GM19324 (cell line): ENCODE results near the gene NSG1.

Source experiments
- ATAC-seq: cut with Tn5 transposase; IDR thresholded peaks from one replicate; pipeline ENCODE4 v1.9.1; 2021; ENCODE audit warnings: mild to moderate bottlenecking, moderate library complexity; ENCODE audit not compliant: unreplicated experiment, low FRiP score

Gene NSG1

DNA sequence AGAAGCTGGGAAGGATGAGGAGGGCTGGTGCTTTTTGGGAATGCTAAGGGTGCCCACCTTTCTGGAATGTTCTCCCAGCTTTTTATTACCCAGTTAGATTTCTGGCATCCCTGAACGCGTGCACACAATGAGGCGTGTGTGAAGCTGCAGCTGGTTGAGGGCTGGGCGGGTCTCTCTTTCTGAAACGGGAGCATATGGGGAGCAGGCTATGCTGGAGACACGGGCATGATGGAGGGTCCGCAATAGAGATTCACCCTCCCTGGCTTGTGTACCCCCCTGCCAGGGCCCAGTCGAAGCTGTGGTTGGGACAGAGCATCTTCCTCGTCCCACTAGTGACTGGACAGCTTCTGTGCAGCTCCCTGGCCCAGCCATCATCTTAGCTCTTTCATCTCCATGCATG lies 8.5 kb downstream of the NSG1 start:
- no peak for ATAC-seq

DNA sequence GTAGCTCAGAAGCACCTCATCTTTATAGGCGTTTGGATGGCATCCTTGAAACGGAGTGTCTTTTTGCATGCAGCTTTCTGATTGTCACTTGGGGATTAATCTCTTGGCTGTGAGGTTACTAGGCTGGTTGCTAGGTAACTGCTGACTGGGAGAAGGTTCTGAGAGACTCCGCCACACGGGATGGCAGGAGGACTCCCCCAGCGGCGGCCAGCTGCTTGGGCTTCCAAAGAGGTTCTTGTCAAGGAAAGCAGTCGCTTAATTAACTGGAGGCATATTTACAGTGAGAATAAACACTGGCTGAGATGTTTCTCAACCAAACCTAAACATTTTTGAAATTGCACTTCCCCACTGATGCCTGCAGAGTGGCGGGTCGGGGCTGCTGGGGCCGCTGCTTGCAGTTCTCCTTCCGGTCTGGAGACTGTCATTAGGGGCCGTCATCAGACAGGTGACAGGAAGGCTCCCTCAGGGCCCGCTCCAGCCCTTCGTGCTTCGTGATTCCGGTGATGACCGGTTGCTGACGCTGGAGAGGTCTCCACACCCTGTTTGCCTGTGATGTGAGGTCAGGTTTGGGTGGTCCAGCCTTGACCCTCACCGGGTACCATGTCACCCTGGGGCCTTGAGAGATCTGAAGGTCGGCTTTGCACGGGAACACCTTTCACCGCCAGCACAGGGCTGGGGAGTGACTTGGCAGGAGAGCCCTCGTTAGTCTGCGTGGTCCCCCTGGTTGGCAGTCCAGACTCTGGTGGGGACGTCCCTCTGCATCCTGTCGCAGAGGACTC lies 9.1 kb downstream of the NSG1 start:
- peak; percentile 72 for ATAC-seq

DNA sequence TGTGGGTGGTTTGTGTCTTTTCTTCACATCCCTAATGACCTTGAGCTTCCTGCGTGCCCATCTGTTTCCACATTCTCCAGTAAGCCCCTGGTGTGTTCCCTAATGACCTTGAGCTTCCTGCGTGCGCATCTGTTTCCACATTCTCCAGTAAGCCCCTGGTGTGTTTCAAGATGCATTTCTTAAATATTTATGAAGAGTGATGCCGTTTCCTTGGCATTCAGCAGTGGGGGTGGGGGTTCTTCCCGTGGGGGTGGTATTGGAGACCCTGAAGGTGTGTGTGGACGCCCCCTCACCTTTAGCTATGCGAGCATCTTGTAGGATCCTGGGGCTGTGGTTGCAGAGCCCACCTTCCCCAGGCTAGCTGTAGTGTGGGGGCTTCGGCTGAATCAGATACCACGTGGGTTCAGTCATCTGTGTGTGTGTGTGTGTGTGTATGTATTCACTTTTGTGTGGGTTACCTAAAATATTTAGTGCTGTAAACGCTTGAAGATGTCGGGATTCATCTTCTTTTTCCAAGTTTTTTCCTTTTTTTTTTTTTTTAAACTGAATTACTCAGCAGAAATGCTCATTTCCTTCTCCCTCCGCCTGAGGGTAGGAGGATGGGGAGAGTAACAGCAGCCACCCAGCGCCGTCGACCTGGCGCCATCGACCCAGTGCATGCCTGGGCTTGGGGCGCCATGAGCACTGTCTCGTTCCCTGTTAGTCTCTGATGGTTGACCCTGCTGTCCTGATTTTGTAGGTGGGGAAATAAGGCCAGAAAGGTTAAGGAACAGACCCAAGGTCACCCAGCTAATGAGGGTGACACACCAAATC lies 9.9 kb downstream of the NSG1 start:
- ATAC-seq = no peak

DNA sequence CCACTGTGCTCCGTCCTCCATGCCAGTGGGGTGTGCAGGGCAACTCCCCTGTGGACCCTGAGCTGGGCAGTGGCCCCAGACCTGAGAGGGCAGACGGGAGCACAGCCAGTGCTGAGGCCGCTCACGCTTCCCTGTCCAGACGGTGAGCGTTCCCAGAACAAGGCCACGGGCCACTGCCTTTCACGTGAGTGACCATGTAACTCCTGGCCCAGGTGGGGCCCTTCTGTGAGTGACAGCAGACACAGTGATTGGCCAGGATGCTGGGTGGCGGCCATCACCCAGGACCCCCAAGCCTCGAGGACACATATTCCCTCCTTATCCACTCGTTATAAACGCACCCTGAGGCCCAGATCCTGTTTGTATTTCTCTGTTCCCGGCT lies 10.5 kb downstream of the NSG1 start:
- no peak for ATAC-seq

DNA sequence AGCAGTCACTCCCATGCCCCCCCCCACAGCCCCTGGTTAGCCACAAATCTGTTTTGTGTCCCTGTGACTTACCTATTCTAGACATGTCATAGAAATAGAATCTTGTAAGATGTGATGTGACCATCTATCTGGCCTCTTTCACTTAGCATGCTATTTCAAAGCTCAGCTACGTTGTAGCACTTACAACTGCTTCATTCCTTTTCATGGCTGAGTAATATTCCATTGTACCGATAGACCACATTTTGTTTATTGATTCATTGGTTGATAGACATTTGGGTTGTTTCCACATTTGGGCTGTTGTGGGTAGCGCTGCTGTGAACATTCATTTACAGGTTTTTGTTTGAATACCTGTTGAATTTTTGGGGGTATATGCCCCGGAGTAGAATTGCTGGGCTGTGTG lies 11.5 kb downstream of the NSG1 start:
- no peak for ATAC-seq

DNA sequence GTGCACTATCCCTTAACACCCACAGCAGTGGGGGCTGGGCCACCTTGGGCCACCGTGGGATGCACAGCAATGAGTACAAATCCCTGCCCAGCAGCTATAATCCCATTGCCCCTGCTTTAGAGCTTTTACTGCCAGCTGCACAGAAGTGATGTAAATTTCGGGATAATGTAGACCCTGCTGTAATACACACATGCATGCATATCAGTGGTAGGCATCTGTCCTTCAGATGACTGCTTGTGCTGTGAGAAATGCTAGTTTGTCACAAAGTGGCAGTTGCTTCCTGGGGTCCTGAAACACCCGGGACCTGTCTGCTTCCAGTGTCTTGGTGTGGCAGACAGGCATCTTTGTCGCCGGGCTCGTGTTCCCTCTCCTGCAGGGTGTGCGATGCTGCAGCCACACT lies 14.1 kb downstream of the NSG1 start:
- ATAC-seq = no peak

DNA sequence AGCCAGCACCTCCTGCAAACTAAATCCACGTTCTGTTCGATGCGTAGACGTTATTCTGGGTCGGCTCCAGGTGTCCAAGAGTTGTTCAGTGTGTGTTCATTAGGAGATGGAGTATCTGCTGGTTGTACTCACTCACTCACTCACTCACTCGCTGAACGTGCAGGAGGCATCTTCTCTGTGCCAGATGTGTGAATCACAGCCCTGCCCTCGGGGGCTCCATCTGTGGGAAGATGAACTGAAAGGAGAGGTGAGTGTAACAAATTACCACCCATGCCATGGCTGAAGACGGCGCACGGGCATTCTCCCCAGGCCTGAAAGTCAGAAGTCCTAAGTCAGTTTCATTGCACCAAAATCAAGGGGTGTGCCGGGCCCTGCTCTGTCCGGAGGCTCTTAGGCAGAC lies 16.1 kb downstream of the NSG1 start:
- no peak for ATAC-seq

DNA sequence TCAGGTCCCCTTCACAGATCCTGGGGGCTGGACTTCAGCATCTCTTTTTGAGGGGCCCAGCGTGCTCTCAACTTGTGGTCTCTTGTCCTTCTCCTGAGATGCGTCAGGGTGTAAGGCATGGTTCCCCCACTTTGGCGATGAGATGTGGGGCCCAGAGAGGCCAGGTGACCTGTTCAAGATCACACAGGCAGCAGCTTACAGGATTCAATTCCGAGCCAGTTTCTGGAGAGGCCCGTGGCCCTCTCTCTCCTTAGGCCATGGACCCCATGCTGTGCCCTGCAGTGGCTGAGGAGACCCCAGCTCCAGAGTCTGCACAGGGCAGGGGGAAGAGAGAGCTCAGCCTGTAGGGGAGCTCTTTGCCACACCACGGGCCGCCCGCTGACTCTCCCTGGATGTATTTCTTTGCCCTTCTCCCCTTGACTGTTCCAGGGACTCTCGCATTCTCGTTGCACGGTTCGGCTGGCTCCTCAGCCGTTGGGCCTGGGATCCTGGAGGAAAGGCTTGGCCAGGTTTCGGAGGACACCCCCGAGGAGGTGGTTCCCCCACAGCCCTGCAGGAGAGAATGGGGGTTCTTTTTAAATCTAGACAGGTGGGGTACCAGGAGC lies 18.6 kb downstream of the NSG1 start:
- no peak for ATAC-seq

DNA sequence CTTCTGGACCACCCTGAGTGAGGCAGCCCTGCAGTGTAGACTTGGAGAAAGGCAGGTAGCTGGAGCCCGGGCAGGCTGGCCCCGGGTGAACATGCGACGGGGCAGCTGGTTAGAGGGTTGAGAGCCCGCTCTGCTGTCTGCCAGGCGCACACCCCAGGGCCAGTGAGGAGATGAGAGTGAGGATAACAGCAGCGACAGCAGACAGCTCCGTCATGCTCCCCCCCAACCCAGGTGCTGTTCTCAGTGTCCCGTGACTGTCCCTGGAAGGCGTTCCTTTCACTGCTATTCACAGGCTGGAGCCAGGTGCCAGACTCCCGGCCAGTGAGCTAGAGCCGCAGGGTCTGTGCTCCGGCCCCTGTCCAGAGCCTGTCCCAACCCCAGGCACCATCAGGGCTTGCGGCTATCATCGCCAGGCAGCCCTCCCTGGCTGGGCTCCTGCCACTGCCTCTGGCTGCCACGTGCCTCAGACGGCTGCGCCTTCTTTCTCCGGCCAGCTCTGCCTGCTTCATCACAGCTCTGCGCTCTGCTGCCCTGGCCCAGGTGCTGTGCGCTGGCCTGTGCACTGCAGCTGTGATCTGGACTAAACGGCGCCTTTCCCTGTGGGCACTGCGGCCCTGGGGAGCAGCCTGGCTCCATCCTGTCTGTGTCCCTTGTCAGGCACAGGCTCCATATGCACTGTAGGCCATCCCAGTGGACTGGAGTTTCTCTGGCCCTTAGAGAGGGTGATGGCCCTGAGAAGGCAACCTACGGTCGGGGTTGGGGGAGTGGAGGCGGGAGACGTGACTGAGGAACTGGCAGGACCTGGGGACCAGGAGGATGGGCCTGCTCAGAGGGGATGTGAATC lies 19.8 kb downstream of the NSG1 start:
- no peak for ATAC-seq

DNA sequence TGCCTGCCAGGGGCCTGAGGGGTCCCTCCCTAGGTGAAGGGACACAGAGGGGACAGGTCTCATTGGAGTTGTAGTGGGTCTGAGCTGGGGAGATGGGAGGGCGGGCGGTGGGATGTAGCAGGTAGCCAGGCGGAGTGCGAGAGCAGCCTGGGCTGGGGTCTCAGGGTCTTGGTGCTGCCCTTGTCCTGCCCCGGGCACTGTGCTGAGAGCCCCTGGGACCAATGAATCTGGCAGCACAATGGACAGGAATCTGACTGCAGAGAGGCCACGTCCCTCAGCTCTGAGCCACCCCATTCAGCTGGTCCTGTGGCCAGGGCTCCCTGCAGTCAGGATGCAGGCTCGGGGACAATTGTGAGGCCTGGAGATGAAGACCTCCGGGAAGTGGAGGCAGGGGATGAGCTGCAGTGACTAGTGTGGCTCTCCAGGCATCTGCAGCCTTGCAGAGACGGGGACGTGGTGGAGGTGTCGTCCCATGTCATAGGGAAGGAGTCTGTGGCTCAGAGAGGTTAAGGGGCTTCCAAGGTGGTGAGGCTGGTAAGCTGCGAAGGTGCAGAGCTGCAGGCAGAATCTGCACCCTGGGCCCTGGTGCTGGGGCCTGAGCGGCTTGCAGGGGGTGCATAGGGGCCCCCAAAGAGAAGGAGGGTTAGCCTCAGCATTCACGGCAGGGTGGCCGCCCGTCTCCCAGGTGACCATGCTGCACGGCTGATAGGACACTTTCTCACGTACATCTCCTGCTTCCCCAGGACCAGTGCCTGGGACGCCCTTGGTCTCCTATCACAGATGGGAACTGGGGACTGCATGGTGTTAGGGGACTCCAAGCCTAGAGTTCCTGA lies 20.6 kb downstream of the NSG1 start:
- no peak for ATAC-seq

DNA sequence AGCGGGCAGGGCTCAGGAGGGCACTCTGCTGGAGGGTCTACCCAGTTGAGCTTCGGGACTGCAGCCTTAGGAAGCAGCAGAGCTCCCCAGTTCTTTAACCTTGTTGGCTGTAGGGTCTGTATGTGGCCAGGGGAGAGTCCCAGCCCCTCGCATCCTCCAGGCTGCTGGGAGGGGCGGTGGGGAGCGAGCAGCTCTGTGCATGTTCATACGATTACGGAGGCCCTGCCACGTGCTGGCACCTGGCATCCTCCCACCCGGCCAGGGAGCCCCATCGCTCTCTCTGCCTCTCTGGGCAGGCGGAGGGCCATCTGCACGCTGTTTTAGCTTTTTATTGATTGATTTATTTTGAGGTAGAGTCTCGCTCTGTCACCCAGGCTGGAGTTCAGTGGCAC lies 21.2 kb downstream of the NSG1 start:
- no peak for ATAC-seq

DNA sequence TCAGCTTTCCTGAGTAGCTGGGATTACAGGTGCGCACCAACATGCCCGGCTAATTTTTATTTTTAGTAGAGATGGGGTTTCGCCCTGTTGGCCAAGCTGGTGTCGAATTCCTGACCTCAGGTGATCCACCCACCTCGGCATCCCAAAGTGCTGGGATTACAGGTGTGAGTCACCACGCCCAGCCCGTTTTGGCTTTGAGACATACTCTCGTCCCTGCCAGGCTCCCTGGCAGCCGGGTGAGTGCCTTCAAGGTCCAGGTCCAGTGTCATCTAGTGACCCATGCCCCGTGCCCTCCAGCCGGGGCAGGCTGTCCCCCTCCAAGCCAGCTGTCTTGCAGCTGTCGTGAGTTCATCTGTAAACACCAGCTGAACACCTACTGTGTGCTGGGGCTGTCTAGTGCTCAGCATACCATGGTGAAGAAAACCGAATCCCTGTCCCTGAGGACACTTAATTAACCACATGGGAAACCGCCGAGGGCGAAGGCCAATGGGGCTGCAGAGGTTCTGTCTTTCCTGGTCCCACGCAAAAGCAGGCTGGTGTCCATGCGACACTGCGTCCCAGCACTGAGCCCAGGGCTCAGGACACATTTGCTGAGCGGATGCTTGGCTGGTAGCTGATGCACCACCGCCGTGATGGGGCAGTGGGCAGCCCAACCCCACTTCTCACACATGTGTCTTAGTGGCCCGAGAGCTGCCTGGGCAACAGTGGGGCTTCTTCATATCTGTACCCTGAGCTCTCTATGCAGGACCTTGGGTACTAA lies 21.9 kb downstream of the NSG1 start:
- no peak for ATAC-seq

DNA sequence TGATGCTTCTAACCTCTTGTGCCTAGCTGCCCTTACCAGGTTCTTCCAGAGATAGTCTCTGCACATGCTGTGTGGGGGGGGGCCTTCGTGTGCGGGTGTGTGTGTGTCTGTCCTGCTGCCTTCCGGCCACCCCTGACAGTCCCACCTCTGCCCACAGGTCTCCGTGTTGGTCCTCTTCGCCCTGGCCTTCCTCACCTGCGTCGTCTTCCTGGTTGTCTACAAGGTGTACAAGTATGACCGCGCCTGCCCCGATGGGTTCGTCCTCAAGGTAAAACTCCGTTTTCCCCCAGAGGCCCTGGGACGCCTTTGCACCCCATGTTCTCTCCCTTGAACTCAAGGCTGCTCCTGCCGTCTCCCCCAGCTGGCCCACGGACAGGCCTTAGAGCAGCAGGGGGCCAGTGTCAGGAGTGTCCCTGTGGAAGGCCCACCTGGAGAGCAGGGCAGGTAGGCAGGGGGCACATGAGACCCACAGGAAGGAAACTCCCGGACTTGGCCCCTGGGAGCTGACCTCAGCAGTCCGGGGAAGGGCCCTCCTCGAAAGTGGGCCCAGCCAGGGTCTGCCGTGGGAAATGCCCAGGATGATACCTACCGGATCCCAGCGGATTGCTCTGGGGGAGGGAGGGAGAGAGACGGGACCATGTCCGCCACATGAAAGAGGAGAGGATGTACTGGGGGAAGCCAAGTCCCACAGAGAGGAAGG lies 22.7 kb downstream of the NSG1 start:
- no peak for ATAC-seq

DNA sequence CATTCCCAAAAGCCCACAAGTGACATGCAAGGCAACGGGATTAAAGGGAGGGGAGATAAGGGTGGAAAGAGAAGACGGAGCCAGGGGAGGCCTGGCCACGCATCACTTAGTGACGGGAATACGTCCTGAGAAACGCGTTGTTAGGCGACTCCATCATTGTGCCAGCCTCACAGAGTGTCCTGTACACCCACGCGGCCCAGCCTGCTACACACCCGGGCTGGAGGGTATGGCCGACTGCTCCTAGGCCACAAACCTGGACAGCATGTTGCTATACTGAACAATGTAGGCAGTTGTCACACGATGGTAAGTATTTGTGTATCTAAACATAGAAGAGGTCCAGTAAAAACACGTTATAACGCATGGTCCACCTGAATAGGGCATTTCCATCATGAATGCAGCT lies 23.4 kb downstream of the NSG1 start:
- no peak for ATAC-seq

DNA sequence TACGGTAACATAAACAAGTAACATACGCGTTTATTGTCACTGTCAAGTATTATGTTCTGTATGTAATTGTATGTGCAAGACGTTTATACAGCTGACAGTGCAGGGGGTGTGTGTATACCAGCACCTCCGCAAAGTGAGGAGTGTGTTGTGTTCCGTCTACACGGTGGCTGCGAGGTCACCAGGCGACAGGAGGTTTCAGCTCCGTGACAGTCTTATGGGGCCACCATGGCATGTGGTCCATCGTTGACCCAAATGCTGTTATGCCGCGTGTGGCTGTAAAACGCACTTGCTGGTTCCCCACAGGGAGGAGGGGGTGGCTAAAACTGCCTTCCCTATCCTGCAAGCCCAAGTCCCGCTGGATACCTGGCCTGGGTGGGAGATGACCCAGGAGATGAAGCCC lies 25.0 kb downstream of the NSG1 start:
- ATAC-seq = no peak

DNA sequence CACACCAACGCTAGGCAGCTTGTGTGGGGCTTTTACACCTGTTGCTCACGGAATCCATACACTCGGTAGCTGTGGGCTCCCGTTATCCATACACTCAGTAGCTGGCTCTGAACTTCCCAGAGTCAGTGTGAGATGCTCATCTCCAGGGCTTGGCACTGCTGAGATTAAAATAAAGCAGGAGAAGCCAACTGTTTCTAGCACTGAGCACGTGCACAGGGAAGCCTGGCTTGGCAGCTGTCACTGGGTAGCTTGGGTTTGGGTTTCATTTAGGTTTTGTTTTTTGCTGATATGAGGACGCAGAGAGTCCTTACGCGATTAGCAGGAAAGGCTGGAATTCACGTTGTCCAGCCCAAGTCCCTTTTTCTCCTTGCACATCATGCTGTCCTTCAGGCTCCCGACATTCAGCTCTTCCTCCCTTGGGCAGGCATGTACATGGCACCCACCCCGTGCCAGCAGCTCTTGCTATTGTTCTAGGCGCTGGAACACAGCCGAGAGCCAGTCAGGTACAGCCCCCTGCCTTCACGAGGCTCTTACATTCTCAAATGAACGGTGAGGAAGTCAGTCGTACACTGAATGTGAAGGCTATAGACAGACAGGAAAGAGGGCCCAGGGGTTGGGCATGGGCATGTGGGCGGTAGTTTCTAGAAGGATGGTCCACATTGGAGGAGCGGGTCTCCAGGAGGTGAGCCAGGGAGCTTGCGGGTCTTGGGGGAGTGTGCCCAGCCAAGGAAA lies 25.9 kb downstream of the NSG1 start:
- ATAC-seq = no peak

DNA sequence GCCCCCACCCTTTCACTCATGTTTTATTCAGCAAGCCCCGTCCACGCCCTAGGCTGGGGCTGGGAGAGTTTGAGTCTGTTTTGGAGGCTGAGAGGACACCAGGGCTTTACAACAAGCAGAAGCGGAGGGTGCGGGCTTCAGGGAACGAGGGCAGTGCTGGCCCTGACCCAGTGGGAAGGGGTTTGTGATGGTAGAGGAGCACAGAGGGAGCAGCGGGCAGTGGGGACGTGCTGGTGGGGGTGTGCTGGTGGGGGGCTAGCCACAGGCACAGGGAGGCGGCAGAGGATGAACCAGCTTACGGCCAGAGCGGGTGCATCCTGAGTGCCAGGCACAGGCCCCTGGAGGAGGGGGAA lies 26.4 kb downstream of the NSG1 start:
- ATAC-seq = no peak

DNA sequence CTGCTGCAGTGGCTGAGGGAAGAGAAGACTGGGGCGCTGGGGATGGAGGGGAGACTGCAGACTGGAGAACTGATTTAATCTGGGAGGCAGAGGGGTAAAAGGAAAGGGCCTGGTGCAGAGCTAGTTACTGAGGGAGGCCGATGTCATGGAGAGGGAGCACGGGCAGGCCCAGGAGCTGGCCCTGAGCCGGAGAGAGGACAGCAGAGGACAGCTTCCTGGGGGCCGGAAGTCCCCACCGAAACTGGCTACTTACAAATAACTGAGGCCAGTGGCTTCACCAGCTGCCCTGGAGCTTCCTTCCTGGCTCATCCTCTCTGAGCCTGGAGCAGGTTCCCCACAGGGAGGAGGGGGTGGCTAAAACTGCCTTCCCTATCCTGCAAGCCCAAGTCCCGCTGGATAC lies 26.9 kb downstream of the NSG1 start:
- no peak for ATAC-seq
